ENCODE measurements around the gene USP25. TPM values are rescaled to one million over a fixed set of nuclear protein-coding genes. Genes with fewer than 3 reads are reported as not detected.

USP25 gene, protein sequence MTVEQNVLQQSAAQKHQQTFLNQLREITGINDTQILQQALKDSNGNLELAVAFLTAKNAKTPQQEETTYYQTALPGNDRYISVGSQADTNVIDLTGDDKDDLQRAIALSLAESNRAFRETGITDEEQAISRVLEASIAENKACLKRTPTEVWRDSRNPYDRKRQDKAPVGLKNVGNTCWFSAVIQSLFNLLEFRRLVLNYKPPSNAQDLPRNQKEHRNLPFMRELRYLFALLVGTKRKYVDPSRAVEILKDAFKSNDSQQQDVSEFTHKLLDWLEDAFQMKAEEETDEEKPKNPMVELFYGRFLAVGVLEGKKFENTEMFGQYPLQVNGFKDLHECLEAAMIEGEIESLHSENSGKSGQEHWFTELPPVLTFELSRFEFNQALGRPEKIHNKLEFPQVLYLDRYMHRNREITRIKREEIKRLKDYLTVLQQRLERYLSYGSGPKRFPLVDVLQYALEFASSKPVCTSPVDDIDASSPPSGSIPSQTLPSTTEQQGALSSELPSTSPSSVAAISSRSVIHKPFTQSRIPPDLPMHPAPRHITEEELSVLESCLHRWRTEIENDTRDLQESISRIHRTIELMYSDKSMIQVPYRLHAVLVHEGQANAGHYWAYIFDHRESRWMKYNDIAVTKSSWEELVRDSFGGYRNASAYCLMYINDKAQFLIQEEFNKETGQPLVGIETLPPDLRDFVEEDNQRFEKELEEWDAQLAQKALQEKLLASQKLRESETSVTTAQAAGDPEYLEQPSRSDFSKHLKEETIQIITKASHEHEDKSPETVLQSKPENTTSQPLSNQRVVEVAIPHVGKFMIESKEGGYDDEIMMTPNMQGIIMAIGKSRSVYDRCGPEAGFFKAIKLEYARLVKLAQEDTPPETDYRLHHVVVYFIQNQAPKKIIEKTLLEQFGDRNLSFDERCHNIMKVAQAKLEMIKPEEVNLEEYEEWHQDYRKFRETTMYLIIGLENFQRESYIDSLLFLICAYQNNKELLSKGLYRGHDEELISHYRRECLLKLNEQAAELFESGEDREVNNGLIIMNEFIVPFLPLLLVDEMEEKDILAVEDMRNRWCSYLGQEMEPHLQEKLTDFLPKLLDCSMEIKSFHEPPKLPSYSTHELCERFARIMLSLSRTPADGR
- polyA plus RNA-seq (ENCODE audit: insufficient read length), result 46.5 TPM

GRCh38 chr21:15729674-15730483, at the start of gene USP25:
TSS of gene USP25 (plus strand) at chr21:15729982. CDS start at chr21:15730394, 412 bp downstream.
- peak; percentile 80 for DNase-seq

- no peak for DNase-seq
These were observed 47.4 kb upstream of the USP25 start for GRCh38 chr21:15682186-15682895.

- DNase-seq, result no peak
These were observed 46.8 kb upstream of the USP25 start for GRCh38 chr21:15682977-15683376.

DNA sequence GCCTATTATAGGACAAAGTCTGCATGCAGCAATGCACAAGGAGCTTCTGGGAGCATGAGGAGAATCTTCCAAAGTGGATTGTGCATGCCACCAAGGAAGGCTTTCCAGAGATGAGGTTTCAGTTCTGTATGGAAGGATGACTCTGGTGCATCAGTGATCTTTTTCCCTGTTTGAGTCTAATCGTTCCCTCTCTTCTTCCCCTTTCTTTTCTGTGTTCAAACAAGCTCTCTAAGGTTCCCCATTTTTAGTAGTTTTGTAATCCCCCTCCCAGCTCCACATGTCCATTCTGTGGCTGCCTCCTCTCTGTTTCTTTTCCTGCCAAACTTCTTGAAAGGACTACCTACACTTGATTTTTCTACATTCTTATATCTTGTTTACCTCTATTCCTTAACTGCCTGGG, 43.3 kb upstream of the USP25 start:
- DNase-seq, result no peak

DNA sequence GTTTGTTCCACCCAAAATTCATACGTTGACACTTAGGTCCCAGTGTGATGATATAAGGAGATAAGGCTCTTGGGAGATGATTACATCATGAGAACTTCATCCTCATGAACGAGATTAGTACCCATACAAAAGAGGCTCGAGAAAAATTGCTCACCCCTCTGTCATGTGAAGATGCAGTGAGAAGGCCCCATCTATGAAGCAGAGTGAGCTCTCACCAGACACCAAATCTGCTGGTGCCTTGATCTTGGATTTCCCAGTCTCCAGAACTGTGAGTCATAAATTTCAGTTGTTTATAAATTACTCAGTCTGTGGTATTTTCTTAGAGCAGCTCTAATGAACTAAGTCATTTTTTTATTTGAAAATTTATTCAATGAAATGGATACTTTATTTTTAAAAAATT, 42.6 kb upstream of the USP25 start:
- DNase-seq, result no peak

DNA sequence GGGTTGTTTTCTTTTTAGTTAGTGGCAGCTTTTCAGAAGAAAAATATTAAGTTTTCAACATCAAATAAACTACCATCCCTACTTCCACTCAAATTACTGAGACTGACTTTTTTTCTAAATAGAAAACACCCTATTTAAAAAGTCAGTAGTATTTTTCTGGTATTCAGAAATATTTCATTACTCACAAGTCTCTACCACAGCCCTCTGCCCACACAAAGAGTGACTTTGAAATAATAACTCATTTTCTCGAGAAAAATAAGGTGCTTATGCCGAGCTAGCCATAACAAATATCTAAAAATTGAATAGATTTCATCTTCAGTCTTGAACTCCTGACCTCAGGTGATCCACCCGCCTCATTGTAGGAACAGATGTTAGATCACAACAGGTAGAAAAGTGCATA, 41.8 kb upstream of the USP25 start:
- DNase-seq, result no peak

DNA sequence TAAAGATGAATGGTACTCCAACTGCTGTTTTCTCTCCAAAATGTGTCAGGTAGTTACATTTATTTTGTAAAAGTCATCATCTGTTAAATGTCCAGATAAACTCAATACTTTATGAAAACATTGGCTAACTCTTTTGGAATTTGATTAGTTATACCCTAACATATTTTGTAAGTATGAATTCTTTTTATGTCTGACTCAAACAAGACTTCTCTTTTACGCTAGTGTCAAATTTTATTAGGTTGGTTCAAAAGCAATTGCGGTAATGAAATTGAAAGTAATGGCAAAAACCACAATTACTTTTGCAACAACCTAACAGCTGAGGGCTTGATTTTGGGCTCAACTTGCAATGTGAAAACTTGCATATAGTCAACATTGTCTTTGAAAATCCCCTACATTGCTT, 41.0 kb upstream of the USP25 start:
- no peak for DNase-seq

DNA sequence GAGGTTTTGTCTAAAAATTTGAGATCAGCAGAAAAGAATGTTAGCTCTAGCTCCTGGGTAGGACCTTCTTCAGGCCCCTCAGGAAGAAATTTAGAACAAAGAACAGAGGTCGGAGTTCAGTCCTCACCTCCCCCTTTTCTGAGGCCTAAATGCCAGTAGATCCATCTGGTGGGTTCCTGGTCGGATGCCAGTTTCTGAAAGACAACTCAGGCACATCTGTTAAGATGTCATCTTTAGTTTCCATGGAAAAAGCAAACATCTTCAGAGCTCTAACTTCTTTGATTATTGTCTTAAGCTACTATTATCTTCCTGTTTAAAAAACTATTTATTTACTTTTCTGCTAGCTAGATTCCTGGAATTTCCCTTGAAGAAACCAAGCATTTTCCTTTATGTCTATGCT, 37.1 kb upstream of the USP25 start:
- DNase-seq, result no peak

DNA sequence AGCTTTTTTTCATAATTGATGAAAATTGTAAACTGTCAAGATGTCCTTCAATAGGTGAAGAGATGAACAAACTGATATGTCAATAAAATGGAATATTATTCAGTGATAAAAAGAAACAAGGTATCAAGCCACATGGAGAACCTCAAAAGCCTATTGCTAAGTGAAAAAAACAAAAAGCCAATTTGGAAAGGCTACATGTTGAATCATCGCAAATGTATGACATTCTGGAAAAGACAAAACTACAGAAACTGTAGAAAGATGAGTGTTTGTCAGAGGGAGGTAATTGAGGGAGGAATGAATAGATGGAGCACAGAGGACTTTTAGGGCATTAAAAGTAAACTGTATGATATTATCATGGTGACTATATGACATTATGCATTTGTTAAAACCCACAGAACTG, 34.5 kb upstream of the USP25 start:
- no peak for DNase-seq

GRCh38 chr21:15701830-15702229, 28.0 kb upstream of the USP25 start:
- DNase-seq, result no peak

- no peak for DNase-seq
These were observed 25.9 kb upstream of the USP25 start for GRCh38 chr21:15703932-15704331.

- peak; percentile 68 for DNase-seq
These were observed 23.1 kb upstream of the USP25 start for GRCh38 chr21:15706696-15707095.

- no peak for DNase-seq
These were observed 16.4 kb upstream of the USP25 start for GRCh38 chr21:15713412-15713811.

DNA sequence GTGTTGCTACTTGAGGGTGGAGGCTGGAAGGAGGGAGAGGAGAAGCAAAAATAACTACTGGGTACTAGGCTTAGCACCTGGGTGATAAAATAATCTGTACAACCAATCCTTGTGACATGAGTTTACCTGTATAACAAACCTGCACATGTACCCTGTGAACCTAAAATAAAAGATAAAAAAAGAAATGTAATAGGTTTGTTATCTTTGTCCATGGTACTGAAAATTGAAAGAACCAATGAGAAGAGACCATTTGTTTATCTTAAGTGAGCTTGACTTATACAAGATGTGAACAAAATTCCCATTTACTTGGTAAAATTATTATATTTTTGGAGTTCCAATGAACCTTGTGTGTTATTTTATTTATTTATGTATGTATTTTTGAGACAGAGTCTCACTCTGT, 11.1 kb upstream of the USP25 start:
- DNase-seq, result no peak

DNA sequence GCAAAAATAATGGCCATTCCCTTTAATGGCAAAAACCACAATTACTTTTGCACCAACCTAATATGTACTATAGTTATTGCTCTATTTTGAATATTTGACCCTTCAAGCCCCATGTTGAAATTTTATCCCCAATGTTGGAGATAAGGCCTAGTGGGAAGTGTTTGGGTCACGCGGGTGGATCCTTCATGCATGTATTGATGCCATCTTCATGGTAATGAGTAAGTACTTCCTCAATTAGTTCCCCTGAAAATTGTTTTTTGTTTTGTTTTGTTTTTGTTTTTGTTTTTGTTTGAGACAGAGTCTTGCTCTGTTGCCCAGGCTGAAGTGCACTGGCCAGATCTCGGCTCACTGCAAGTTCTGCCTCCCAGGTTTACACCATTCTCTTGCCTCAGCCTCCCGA, 9.8 kb upstream of the USP25 start:
- DNase-seq, result no peak

- no peak for DNase-seq
These were observed 7.0 kb upstream of the USP25 start for GRCh38 chr21:15722591-15723324.

DNA sequence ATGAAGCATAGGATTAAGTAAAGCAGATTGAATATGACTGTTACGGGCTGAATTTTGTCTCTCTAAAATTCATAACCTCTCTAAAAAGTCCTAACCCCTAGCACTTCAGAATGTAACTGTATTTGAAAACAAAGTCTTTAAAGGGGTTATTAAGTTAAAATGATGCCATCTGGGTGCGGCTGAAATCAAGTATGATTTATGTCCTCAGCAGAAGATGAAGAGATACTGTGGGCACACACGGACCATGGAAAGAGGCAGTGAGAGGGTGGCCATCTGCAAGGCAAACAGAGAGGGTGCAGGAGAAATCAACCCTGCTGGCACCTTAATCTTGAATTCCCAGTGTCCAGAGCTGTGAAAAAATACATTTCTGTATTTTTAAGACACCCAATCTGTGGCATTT, 3.8 kb upstream of the USP25 start:
- no peak for DNase-seq

- no peak for DNase-seq
These were observed 1.7 kb upstream of the USP25 start for GRCh38 chr21:15728046-15728445.

DNA sequence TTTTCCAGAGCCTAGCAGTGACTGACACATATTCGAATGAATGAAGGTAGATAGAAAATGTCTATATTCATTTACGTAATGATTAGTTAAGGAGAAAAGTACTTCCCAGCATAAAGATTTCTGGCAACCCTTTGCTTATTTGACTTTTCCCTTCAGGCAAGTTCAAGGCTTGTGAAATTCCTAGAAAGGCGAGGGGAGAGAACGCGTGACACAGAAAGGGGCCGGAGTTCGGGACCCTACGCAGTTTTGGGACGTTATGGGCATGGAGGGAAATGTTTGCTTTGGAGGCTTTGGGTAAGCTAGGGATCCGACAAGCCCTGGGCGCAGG, 472 bp upstream of the USP25 start:
- no peak for DNase-seq

DNA sequence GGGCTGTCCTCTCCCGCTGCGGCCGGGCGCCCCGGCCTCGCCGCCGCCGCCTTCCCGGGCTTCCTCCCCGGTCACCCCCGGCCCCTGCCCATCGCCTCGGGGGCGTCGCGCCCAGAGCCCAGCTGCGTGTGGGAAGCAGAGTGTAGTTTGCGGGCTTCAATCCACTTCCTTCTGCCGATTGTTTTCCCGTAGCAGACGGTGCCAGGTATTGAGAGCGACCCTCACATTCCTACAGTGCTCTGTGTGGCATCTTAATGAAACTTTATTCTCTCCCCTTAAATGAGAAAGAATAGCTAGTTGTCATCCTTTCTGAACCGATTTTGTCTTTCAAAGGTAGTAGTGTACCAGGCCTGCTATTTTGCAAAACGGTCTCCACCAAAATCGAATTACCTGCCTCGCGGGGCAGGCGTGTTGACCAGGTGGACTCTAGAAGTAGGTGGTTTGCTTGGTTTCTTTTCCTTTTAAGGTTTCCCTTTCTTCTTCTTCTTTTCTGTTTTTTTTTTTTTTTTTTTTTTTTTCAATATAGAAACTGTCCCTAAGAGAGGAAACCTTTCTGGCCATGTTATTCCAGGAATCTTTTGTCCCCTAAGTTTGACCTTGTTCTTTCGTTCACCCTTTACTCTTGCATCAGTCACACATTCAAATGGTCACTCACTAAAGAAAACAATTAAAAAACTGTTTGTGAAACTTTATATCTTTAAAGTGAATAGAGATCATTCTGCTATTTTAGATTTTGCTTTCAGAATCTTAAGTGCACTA, 881 bp downstream of the USP25 start:
- peak; percentile 46 for DNase-seq

Data from hindlimb muscle (tissue), 1 donor.